Activated CD8-positive, alpha-beta memory T cell treated with anti-CD3 and anti-CD28 coated beads for 36 hours (primary cell): ENCODE data around the gene CCNB1. TPM values are rescaled to one million over a fixed set of nuclear protein-coding genes. Genes with fewer than 3 reads are reported as not detected.
"Not testable (repeated sequence)": the region's sequence is repeated elsewhere in the genome, so short reads cannot be mapped to it uniquely, and the experiment has no call there.

Experiments used
- CTCF ChIA-PET: fragments of 350-600 bp; sonication (Branson Sonifier 250); formaldehyde crosslinking; loops from one replicate; lab custom pipeline; 2021; ENCODE audit warnings: antibody characterized with exemption; lab: Charles Lee
- POLR2A ChIA-PET: fragments of 350-600 bp; sonication (Branson Sonifier 250); formaldehyde crosslinking; loops from one replicate; lab custom pipeline; 2021; ENCODE audit warnings: antibody characterized with exemption; lab: Charles Lee
- total RNA-seq, 2 experiments: library from RNA; stranded (reverse); gene quantifications; one replicate each; pipeline ENCODE4 v1.2.3, GENCODE V29; 2021

Gene CCNB1
- 100 to 1,000 TPM; 146 to 159 TPM for total RNA-seq

GRCh38 chr5:69166686-69167492 is at the start of gene CCNB1:
TSS of gene CCNB1 (plus strand) at chr5:69167150. CDS start at chr5:69167263, 113 bp downstream.
- CTCF ChIA-PET, result interaction anchor here (1.0 to 1.5 kb wide), 2 partner anchors 23 to 74 kb away, joined by 3 to 4 read pairs; partner anchors contain the start of genes CENPH and SLC30A5

GRCh38 chr5:69129413-69129812 is 37.5 kb upstream of the CCNB1 start:
- CTCF ChIA-PET, result no interaction called here
- POLR2A ChIA-PET, result no interaction called here

More at GRCh38 chr5:69166686-69167492, at the start of gene CCNB1:
- POLR2A ChIA-PET, result interaction anchor here (0.7 to 2.2 kb wide), 2 partner anchors 23 to 101 kb away, joined by 6 to 8 read pairs; partner anchors contain the start of gene CENPH

DNA sequence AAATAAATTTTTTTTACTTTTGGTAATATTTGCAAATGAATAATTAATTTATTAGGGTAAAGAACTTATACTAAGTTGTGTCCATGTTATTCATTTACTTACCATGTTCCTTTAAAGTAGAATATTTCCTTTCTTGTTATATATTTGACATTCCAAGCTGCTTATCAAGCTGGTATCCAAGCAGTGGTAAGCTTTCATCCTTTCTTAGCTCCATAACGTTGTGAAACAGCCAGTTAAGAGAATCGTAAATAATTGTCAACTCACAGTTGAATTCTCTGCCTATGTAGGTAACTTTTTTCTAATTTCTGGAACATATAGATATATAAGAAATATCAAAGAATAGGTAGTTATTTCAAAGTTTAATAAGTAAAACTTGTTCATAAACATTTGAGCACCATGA is 36.7 kb upstream of the CCNB1 start:
- ChIA-PET CTCF (no interaction called here), POLR2A (no interaction called here)

DNA sequence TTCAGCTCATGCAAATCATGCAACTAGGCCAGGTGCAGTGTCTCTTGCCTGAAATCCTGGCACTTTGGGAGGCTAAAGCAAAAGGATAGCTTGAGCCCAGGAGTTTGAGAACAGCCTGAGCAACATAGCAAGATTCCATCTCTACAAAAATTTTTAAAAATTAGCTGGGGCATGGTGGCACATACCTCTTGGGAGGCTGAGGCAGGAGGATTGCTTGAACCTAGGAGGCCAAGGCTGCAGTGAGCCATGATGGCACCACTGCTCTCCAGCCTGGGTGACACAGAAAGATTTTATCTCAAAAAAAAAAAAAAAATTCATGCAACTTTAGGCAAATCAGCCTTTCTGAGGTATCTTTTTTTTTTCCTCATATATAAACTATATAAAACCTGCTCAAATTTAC is 35.6 kb upstream of the CCNB1 start:
- ChIA-PET CTCF (no interaction called here), POLR2A (no interaction called here)

DNA sequence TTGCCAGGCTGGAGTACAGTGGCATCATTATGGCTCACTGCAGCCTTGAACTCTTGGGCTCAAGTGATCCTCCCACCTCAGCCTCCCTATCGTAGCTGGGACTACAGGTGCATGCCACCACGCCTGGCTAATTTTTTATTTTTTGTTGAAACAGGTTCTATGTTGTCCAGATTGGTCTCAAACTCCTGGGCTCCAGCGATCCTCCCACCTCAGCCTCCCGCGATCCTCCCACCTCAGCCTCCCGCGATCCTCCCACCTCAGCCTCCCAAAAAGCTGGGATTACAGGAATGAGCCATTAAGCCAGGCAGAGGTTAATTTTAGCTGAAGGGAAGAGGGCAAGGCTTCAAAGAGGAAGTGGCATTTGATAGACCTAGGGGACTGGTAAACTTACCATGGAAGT is 32.8 kb upstream of the CCNB1 start:
- CTCF ChIA-PET, result no interaction called here
- POLR2A ChIA-PET, result no interaction called here

- ChIA-PET POLR2A (no interaction called here), CTCF (no interaction called here)
Measured at GRCh38 chr5:69136293-69136692, 30.7 kb upstream of the CCNB1 start.

DNA sequence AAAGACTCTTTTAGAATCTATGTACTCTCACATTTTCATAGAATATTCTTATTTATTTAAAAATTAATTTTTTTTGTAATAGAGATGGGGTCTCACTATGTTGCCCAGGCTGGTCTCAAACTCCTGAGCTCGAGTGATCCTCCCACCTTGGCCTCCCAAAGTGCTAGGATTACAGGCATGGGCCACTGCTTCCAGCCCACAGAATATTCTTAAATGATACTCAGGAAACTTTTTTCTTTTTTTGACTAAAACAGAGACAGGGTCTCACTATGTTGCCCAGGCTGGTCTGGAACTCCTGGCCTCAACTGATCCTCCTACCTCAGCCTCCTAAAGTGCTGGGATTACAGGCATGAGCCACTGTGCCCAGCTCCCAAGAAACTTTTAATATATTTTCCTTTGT is 29.7 kb upstream of the CCNB1 start:
- CTCF ChIA-PET, result not testable (repeated sequence)

GRCh38 chr5:69137807-69138206 is 29.1 kb upstream of the CCNB1 start:
- ChIA-PET CTCF (no interaction called here), POLR2A (no interaction called here)

More for the DNA sequence above, 29.7 kb upstream of the CCNB1 start:
- POLR2A ChIA-PET, result not testable (repeated sequence)

- ChIA-PET POLR2A (no interaction called here), CTCF (no interaction called here)
Measured at GRCh38 chr5:69138766-69139165, 28.2 kb upstream of the CCNB1 start.

DNA sequence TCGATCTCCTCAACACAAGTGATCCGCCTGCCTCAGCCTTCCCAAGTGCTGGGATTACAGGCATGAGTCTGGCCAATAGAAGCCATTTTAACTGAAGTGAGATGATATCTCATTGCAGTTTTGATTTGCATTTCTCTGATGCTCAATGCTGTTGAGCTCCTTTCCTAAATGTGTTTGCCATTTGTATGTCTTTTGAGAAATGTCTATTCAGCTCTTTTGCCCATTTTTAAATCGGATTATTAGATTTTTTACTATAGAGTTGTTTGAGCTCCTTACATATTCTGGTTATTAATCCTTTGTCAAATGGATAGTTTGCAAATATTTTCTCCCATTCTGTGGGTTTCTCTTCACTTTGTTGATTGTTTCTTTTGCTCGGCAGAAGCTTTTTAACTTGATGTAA is 26.7 kb upstream of the CCNB1 start:
- POLR2A ChIA-PET, CTCF ChIA-PET: not testable (repeated sequence)

GRCh38 chr5:69140827-69141226 is 26.1 kb upstream of the CCNB1 start:
- ChIA-PET POLR2A (no interaction called here), CTCF (no interaction called here)

DNA sequence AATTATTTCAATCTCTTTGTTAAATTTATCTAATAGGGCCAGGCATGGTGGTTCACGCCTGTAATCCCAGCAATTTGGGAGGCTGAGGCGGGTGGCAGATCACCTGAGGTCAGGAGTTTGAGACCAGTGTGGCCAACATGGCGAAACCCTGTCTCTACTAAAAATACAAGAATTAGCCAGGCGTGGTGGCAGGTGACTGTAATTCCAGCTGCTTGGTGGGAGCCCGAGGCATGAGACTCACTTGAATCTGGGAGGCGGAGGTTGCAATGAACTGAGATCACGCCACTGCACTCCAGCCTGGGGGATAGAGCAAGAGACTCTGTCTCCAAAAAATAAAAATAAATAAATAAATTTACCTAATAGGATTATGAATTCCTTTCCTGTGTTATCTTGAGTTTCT is 18.4 kb upstream of the CCNB1 start:
- CTCF ChIA-PET, POLR2A ChIA-PET: not testable (repeated sequence)

GRCh38 chr5:69148981-69149675 is 17.8 kb upstream of the CCNB1 start:
- ChIA-PET POLR2A (no interaction called here), CTCF (no interaction called here)

GRCh38 chr5:69149676-69150010 is 17.3 kb upstream of the CCNB1 start:
- ChIA-PET POLR2A (no interaction called here), CTCF (no interaction called here)

- CTCF ChIA-PET, result no interaction called here
- POLR2A ChIA-PET, result no interaction called here
Measured at GRCh38 chr5:69152731-69153130, 14.2 kb upstream of the CCNB1 start.

DNA sequence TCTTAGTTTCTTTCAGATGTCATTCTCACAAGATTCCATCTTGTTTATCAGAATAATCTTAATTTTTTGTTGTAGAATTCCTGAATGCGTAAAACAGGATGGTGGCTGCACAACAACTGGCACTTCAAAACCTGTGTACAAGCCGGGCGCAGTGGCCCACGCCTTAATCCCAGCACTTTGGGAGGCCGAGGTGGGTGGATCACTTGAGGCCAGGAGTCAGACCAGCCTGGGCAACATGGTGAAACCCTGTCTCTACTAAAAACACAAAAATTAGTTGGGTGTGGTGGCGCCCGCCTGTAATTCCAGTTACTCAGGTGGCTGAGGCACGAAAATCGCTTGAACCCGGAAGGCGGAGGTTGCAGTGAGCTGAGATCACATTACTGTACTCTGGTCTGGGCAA is 10.5 kb upstream of the CCNB1 start:
- CTCF ChIA-PET, result no interaction called here
- POLR2A ChIA-PET, result no interaction called here

DNA sequence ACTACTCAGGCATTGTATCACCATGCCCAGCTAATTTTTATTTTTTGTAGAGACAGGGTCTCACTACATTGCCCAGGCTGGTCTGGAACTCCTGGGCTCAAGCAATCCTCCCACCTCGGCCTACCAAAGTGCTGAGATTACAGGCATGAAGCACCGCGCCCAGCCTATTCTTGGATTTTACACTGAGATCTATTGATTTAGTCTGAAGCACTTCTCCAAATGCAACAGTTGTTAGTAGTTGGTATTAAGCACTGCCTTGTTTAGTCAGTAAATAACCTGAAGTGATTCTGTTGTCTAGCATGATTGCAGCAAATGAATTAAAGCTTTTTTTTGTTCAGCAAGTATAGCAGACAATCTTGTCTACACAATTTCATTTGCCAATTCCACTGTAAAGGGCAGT is 8.9 kb upstream of the CCNB1 start:
- ChIA-PET CTCF (no interaction called here), POLR2A (no interaction called here)

GRCh38 chr5:69160651-69161050 is 6.3 kb upstream of the CCNB1 start:
- CTCF ChIA-PET, result interaction anchor here (0.7 kb wide), 1 partner anchor 235 kb away, joined by 7 read pairs; no protein-coding TSS in a partner anchor

GRCh38 chr5:69167493-69167855 is 524 bp downstream of the CCNB1 start:
- POLR2A ChIA-PET, result interaction anchor here (2.2 kb wide), 1 partner anchor 22 kb away, joined by 6 read pairs; the partner anchor contains the start of gene CENPH

More at GRCh38 chr5:69160651-69161050, 6.3 kb upstream of the CCNB1 start:
- POLR2A ChIA-PET, result no interaction called here

DNA sequence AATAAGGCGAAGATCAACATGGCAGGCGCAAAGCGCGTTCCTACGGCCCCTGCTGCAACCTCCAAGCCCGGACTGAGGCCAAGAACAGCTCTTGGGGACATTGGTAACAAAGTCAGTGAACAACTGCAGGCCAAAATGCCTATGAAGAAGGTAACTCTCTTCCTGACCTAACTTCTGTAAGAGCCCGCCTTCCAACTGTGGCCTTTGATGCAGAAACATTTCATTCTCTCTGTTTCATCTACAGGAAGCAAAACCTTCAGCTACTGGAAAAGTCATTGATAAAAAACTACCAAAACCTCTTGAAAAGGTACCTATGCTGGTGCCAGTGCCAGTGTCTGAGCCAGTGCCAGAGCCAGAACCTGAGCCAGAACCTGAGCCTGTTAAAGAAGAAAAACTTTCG is 979 bp downstream of the CCNB1 start:
- ChIA-PET CTCF (interaction anchor here (0.6 kb wide), 1 partner anchor 15 kb away, joined by 3 read pairs; no protein-coding TSS in a partner anchor), POLR2A (interaction anchor here (2.2 kb wide), 1 partner anchor 22 kb away, joined by 6 read pairs; the partner anchor contains the start of gene CENPH)

More at GRCh38 chr5:69167493-69167855, 524 bp downstream of the CCNB1 start:
- CTCF ChIA-PET, result interaction anchor here (0.6 to 1.5 kb wide), 2 partner anchors 15 to 74 kb away, joined by 3 to 4 read pairs; partner anchors contain the start of gene SLC30A5
